HCT116 (cell line): ENCODE data around the gene FLNC. TPM values are rescaled to one million over a fixed set of nuclear protein-coding genes. Genes with fewer than 3 reads are reported as not detected.

Experiments
- ATAC-seq: fragments of 200-7000 bp; cut with Tn5 transposase; 2 replicates; pipeline ENCODE4 v1.9.1; 2020; ENCODE audit warnings: mild to moderate bottlenecking, moderate library complexity
- BruUV-seq: library from RNA; stranded (reverse); fragments of 400-500 nt; replicated peaks from 2 replicates; lab custom pipeline; 2021; lab: Mats Ljungman, UMichigan
- CTCF ChIA-PET: fragments of 300-600 bp; sonication (Branson Sonifier 250); formaldehyde crosslinking; loops from one replicate; lab custom pipeline; 2021; ENCODE audit warnings: antibody characterized with exemption; lab: Charles Lee
- POLR2A ChIA-PET: fragments of 300-600, 350-600 bp; sonication (Branson Sonifier 250); formaldehyde crosslinking; loops from one replicate; lab custom pipeline; 2021; ENCODE audit warnings: antibody characterized with exemption; lab: Charles Lee
- RAD21 ChIA-PET, 2 experiments: fragments of 300-600 bp; sonication (Branson Sonifier 250); formaldehyde crosslinking; loops; one replicate each; lab custom pipeline; 2023; ENCODE audit warnings: low total read pairs in 2 of 2; ENCODE audit not compliant: uncharacterized antibody in 2 of 2, unreplicated experiment in 2 of 2, low non-redundant PET in 1 of 2; lab: Charles Lee
- DNase-seq: peaks from one replicate; pipeline ENCODE4 v3.0.0-alpha.2; 2010; ENCODE audit warnings: low read depth, low spot score
- H2AFZ ChIP-seq: fragments of 200-600 bp; shearing (Covaris generic), sonication (generic); 2 replicates; pipeline ENCODE4 v1.6.1; 2017; ENCODE audit warnings: low read depth, mixed run types, mixed read lengths, antibody characterized with exemption, low read length; ENCODE audit not compliant: poor library complexity, severe bottlenecking
- H3K27ac ChIP-seq: 2 replicates; pipeline ENCODE4 v1.5.1; 2012; ENCODE audit warnings: low read depth, low read length
- H3K27me3 ChIP-seq: fragments of 200-600 bp; sonication (generic); 2 replicates; pipeline ENCODE4 v1.6.1; 2016; ENCODE audit warnings: mixed run types, low read length, mixed read lengths; ENCODE audit not compliant: insufficient read depth
- H3K36me3 ChIP-seq, 2 experiments: fragments of 200-500 bp in 1 of 2; fragments of 200-600 bp in 1 of 2; sonication (Bioruptor generic) in 1 of 2; sonication (generic) in 1 of 2; 2 replicates each; pipeline versions ENCODE4 v1.5.1 to v1.6.1; 2014 to 2016; ENCODE audit warnings: low read length in 2 of 2, inconsistent platforms in 1 of 2, mixed read lengths in 1 of 2, mixed run types in 1 of 2; ENCODE audit not compliant: insufficient read depth in 2 of 2, control insufficient read depth in 1 of 2
- H3K4me1 ChIP-seq, 2 experiments: fragments of 200-600 bp in 1 of 2; sonication (generic) in 1 of 2; 2 replicates each; pipeline versions ENCODE4 v1.5.1 to v1.6.1; 2012 to 2017; ENCODE audit warnings: low read length in 2 of 2, inconsistent platforms in 1 of 2, mild to moderate bottlenecking in 1 of 2, mixed read lengths in 1 of 2, mixed run types in 1 of 2, moderate library complexity in 1 of 2; ENCODE audit not compliant: insufficient read depth in 2 of 2, control insufficient read depth in 1 of 2
- H3K4me2 ChIP-seq: fragments of 200-600 bp; sonication (generic); 2 replicates; pipeline ENCODE4 v1.6.1; 2017; ENCODE audit warnings: mixed run types, low read length, mixed read lengths
- H3K4me3 ChIP-seq, 2 experiments: fragments of 200-600 bp in 1 of 2; sonication (generic) in 1 of 2; replicated peaks in 1 of 2; 2 replicates each; pipeline ENCODE4 v1.5.1; 2011 to 2016; ENCODE audit warnings: low read length in 2 of 2, control low read depth in 1 of 2, low read depth in 1 of 2, mild to moderate bottlenecking in 1 of 2, mixed read lengths in 1 of 2, mixed run types in 1 of 2
- H3K79me2 ChIP-seq: fragments of 200-600 bp; sonication (generic); 2 replicates; pipeline ENCODE4 v1.6.1; 2017; ENCODE audit warnings: mild to moderate bottlenecking, mixed run types, low read length, moderate library complexity, mixed read lengths; ENCODE audit not compliant: insufficient read depth
- H3K9ac ChIP-seq: fragments of 200-600 bp; sonication (generic); 2 replicates; pipeline ENCODE4 v1.6.1; 2016; ENCODE audit warnings: low read length, mixed read lengths
- H3K9me2 ChIP-seq: fragments of 200-600 bp; sonication (generic), shearing (Covaris generic); 2 replicates; pipeline ENCODE4 v1.6.1; 2017; ENCODE audit warnings: mixed run types, mild to moderate bottlenecking, moderate library complexity; ENCODE audit not compliant: insufficient read depth
- H3K9me3 ChIP-seq, 2 experiments: fragments of 200-500 bp in 1 of 2; fragments of 200-600 bp in 1 of 2; sonication (Bioruptor generic) in 1 of 2; sonication (generic) in 1 of 2; 2 replicates each; pipeline ENCODE4 v1.6.1; 2014 to 2017; ENCODE audit warnings: low read length in 2 of 2, mixed read lengths in 2 of 2, inconsistent platforms in 1 of 2, low read depth in 1 of 2, mild to moderate bottlenecking in 1 of 2, mixed run types in 1 of 2, moderate library complexity in 1 of 2; ENCODE audit not compliant: control insufficient read depth in 1 of 2, insufficient read depth in 1 of 2
- H4K20me1 ChIP-seq: fragments of 200-600 bp; sonication (generic), shearing (Covaris generic); 2 replicates; pipeline ENCODE4 v1.6.1; 2017; ENCODE audit warnings: mixed run types, mild to moderate bottlenecking, moderate library complexity; ENCODE audit not compliant: insufficient read depth
- EGR1 ChIP-seq: IDR thresholded peaks from 2 replicates; pipeline ENCODE4 v1.6.1; 2012; ENCODE audit warnings: low read depth
- EZH2phosphoT487 ChIP-seq: fragments of 200-600 bp; IDR thresholded peaks from 2 replicates; pipeline ENCODE4 v1.6.1; 2018; ENCODE audit warnings: antibody characterized with exemption, borderline replicate concordance
- JUND ChIP-seq: IDR thresholded peaks from 2 replicates; pipeline ENCODE4 v1.6.1; 2012
- POLR2AphosphoS5 ChIP-seq: IDR thresholded peaks from 2 replicates; pipeline ENCODE4 v1.6.1; 2011; ENCODE audit warnings: mild to moderate bottlenecking, low read depth, low read length, moderate library complexity
- RAD21 ChIP-seq: IDR thresholded peaks from 2 replicates; pipeline ENCODE4 v1.6.1; 2012; ENCODE audit warnings: low read depth, mild to moderate bottlenecking
- SP1 ChIP-seq: IDR thresholded peaks from 2 replicates; pipeline ENCODE4 v1.6.1; 2012; ENCODE audit warnings: low read depth
- SRF ChIP-seq: IDR thresholded peaks from 2 replicates; pipeline ENCODE4 v1.6.1; 2012; ENCODE audit warnings: low read depth
- TCF7L2 ChIP-seq: IDR thresholded peaks from 2 replicates; pipeline ENCODE4 v1.7.0; 2011; ENCODE audit warnings: borderline replicate concordance, inconsistent platforms; ENCODE audit not compliant: insufficient read depth, insufficient read length; ENCODE audit errors: extremely low read depth
- YY1 ChIP-seq: IDR thresholded peaks from 2 replicates; pipeline ENCODE4 v1.6.1; 2011; ENCODE audit warnings: low read length, low read depth, moderate library complexity, mild to moderate bottlenecking; ENCODE audit not compliant: insufficient replicate concordance; ENCODE audit errors: extremely low read depth
- ZNF274 ChIP-seq: fragments of 200-500 bp; sonication (Bioruptor generic); IDR thresholded peaks from 2 replicates; pipeline ENCODE4 v1.6.1; 2014; ENCODE audit warnings: mild to moderate bottlenecking, low read depth, low read length, inconsistent platforms
- intact Hi-C: fragments of 100-400 bp; cut with micrococcal nuclease; formaldehyde crosslinking; loops from 2 replicates; pipeline ENCODE4 v1.10.0; 2022
- total RNA-seq: library from RNA; stranded (reverse); gene quantifications from one replicate; pipeline ENCODE4 v1.2.1, GENCODE V29; 2021; ENCODE audit not compliant: unreplicated experiment
- TF ChIP-seq, protein P1 (sequence below): IDR thresholded peaks from 2 replicates; pipeline ENCODE4 v1.6.1; 2012
- TF ChIP-seq, protein P2 (sequence below): IDR thresholded peaks from 2 replicates; pipeline ENCODE4 v1.6.1; 2012; ENCODE audit warnings: low read depth
- TF ChIP-seq, protein P3 (sequence below), 3 experiments: fragments of 200-600 bp in 1 of 3; sonication (generic) in 1 of 3; IDR thresholded peaks in 2 of 3; conservative IDR thresholded peaks in 1 of 3; 2 replicates each; pipeline ENCODE4 v1.5.1; 2012 to 2017; ENCODE audit warnings: low read depth in 2 of 3, low read length in 2 of 3, antibody characterized with exemption in 1 of 3, borderline replicate concordance in 1 of 3, control low read depth in 1 of 3, mild to moderate bottlenecking in 1 of 3, mixed read lengths in 1 of 3, mixed run types in 1 of 3, moderate library complexity in 1 of 3; ENCODE audit not compliant: insufficient read depth in 1 of 3

Gene FLNC
- total RNA-seq, 1 experiment from 2014 or later = 42.8 TPM

DNA sequence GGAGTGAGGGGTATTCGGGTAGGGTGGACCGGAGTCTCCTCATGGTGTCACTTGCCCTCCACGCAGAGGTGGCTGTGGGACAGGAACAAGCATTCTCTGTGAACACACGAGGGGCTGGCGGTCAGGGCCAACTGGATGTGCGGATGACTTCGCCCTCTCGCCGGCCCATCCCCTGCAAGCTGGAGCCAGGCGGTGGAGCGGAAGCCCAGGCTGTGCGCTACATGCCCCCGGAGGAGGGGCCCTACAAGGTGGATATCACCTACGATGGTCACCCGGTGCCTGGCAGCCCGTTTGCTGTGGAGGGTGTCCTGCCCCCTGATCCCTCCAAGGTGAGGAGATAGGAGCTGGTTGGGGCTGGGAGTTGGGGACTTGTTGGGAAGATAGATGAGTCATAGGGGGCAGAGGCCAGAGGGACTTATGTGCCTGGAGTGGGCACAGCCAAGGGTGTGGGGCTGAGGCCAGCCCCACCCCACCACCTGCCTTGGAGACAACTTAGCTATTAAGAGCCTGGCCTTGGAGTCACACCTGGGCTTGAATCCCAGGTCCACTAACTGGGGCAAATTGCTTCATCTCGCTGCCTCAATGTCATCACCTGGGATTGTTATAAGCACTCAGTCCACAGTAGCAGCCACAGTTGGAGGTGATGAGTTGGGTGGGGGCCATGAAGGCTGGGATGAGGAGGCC, 13.9 kb downstream of the FLNC start:
- intact Hi-C loops = no loop called here
- ChIA-PET RAD21 (no interaction called here), CTCF (no interaction called here), POLR2A (no interaction called here)
- TF ChIP-seq SP1 = no peak
- TF ChIP-seq POLR2AphosphoS5 = no peak
- no peak for TF ChIP-seq SRF
- no peak for TF ChIP-seq TCF7L2
- TF ChIP-seq, protein P1, sequence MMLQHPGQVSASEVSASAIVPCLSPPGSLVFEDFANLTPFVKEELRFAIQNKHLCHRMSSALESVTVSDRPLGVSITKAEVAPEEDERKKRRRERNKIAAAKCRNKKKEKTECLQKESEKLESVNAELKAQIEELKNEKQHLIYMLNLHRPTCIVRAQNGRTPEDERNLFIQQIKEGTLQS = no peak
- TF ChIP-seq EZH2phosphoT487 = no peak
- TF ChIP-seq JUND = no peak
- no peak for TF ChIP-seq YY1
- no peak for TF ChIP-seq ZNF274
- no peak overlapping the region for H3K4me2 ChIP-seq
- DNase-seq = no peak
- peaks cover 0 to 22% of the 10 kb centered on the region in 2 experiments; a peak in 1 of 4 replicates for H3K36me3 ChIP-seq
- TSS peak; percentile 34 for BruUV-seq
- H4K20me1 ChIP-seq = no peaks in the 10 kb centered on the region
- no peaks in the 10 kb centered on the region for H3K79me2 ChIP-seq
- H3K4me1 ChIP-seq = peaks cover 0 to 8% of the 10 kb centered on the region in 2 experiments; a peak in 2 of 4 replicates
- no peak overlapping the region for H2AFZ ChIP-seq
- H3K27me3 ChIP-seq = no peaks in the 10 kb centered on the region
- H3K9ac ChIP-seq = no peak overlapping the region
- no peak overlapping the region for H3K4me3 ChIP-seq
- H3K27ac ChIP-seq = no peak overlapping the region
- H3K9me3 ChIP-seq = no peaks in the 10 kb centered on the region
- no peaks in the 10 kb centered on the region for H3K9me2 ChIP-seq
- no peak for ATAC-seq

DNA sequence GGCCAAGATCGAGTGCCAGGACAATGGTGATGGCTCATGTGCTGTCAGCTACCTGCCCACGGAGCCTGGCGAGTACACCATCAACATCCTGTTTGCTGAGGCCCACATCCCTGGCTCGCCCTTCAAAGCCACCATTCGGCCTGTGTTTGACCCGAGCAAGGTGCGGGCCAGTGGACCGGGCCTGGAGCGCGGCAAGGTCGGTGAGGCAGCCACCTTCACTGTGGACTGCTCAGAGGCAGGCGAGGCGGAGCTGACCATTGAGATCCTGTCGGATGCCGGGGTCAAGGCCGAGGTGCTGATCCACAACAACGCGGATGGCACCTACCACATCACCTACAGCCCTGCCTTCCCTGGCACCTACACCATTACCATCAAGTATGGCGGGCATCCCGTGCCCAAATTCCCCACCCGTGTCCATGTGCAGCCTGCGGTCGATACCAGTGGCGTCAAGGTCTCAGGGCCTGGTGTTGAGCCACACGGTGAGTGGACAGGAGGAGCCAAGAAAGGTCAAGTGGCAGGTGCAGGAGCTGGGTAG, 14.6 kb downstream of the FLNC start:
- ChIA-PET RAD21 (no interaction called here), POLR2A (no interaction called here)
- H3K27me3 ChIP-seq = no peaks in the 10 kb centered on the region
- no peak for ATAC-seq
- no peak overlapping the region for H3K27ac ChIP-seq
- H3K36me3 ChIP-seq = peaks cover 0 to 22% of the 10 kb centered on the region in 2 experiments; a peak in 1 of 4 replicates
- no peaks in the 10 kb centered on the region for H3K9me3 ChIP-seq
- TF ChIP-seq SRF (no peak), RAD21 (no peak), EGR1 (no peak), EZH2phosphoT487 (no peak)
- TF ChIP-seq, protein P2, sequence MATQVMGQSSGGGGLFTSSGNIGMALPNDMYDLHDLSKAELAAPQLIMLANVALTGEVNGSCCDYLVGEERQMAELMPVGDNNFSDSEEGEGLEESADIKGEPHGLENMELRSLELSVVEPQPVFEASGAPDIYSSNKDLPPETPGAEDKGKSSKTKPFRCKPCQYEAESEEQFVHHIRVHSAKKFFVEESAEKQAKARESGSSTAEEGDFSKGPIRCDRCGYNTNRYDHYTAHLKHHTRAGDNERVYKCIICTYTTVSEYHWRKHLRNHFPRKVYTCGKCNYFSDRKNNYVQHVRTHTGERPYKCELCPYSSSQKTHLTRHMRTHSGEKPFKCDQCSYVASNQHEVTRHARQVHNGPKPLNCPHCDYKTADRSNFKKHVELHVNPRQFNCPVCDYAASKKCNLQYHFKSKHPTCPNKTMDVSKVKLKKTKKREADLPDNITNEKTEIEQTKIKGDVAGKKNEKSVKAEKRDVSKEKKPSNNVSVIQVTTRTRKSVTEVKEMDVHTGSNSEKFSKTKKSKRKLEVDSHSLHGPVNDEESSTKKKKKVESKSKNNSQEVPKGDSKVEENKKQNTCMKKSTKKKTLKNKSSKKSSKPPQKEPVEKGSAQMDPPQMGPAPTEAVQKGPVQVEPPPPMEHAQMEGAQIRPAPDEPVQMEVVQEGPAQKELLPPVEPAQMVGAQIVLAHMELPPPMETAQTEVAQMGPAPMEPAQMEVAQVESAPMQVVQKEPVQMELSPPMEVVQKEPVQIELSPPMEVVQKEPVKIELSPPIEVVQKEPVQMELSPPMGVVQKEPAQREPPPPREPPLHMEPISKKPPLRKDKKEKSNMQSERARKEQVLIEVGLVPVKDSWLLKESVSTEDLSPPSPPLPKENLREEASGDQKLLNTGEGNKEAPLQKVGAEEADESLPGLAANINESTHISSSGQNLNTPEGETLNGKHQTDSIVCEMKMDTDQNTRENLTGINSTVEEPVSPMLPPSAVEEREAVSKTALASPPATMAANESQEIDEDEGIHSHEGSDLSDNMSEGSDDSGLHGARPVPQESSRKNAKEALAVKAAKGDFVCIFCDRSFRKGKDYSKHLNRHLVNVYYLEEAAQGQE = no peak
- TF ChIP-seq, protein P3, sequence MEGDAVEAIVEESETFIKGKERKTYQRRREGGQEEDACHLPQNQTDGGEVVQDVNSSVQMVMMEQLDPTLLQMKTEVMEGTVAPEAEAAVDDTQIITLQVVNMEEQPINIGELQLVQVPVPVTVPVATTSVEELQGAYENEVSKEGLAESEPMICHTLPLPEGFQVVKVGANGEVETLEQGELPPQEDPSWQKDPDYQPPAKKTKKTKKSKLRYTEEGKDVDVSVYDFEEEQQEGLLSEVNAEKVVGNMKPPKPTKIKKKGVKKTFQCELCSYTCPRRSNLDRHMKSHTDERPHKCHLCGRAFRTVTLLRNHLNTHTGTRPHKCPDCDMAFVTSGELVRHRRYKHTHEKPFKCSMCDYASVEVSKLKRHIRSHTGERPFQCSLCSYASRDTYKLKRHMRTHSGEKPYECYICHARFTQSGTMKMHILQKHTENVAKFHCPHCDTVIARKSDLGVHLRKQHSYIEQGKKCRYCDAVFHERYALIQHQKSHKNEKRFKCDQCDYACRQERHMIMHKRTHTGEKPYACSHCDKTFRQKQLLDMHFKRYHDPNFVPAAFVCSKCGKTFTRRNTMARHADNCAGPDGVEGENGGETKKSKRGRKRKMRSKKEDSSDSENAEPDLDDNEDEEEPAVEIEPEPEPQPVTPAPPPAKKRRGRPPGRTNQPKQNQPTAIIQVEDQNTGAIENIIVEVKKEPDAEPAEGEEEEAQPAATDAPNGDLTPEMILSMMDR (IDR thresholded peaks at IDR 0.05 in 2 of 3, conservative IDR thresholded peaks at IDR 0.05 in 1 of 3; ENCODE audit: borderline replicate concordance in 1 of 3, insufficient read depth in 1 of 3, low read depth in 2 of 3, low read length in 2 of 3) = no peak
- TF ChIP-seq, all 23 proteins: peak for 0
- Histone ChIP-seq H2AFZ (no peak overlapping the region), H3K9ac (no peak overlapping the region), H3K4me1 (peaks cover 0 to 8% of the 10 kb centered on the region in 2 experiments; a peak in 2 of 4 replicates), H3K4me2 (no peak overlapping the region), H3K79me2 (no peaks in the 10 kb centered on the region), H4K20me1 (no peaks in the 10 kb centered on the region), H3K4me3 (no peak overlapping the region), H3K9me2 (no peaks in the 10 kb centered on the region)
- no TSS peak for BruUV-seq
- CTCF ChIA-PET = no interaction called here
- intact Hi-C loops = no loop called here
- no peak for DNase-seq
